Tibial nerve (tissue), 3 donors: ENCODE measurements around the gene FBXO45.

ENCODE experiments used
- CTCF ChIP-seq, 5 experiments: fragments of 200-600 bp in 3 of 5; fragments of 450-650 bp in 2 of 5; sonication (generic) in 3 of 5; IDR thresholded peaks; one replicate each; pipeline ENCODE4 v1.5.1; 2016 to 2019; ENCODE audit warnings: antibody characterized with exemption in 5 of 5, mild to moderate bottlenecking in 3 of 5, moderate library complexity in 2 of 5
- POLR2A ChIP-seq, 2 donors: fragments of 450-650 bp; IDR thresholded peaks; one replicate each; pipeline ENCODE4 v1.6.1; 2017; ENCODE audit warnings: antibody characterized with exemption in 2 of 2, mild to moderate bottlenecking in 2 of 2, moderate library complexity in 2 of 2

DNA sequence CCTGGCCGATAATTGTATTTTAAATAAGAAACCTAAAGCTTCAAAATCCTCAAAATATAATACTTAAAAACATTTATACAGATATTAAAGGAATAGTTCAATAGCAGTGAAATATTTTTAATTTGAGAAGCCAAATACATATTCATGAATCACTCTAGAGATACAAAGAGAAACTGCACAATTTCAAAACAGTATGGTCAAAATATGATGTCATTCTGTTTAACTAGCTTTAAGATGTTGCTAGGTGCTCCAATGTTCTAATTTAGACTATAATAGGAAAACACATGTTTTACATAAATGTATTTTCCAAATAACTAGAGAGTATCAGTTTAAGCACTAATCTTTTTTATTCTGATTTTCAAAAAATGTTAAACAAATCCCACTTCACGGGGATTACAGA, 60.8 kb downstream of the FBXO45 start:
- no peak for TF ChIP-seq CTCF (IDR thresholded peaks at IDR 0.05)
- no peak for TF ChIP-seq POLR2A (IDR thresholded peaks at IDR 0.05)
